ENCODE data around the gene PPIH. TPM values are rescaled to one million over a fixed set of nuclear protein-coding genes. Genes with fewer than 3 reads are reported as not detected.

The PPIH gene
- total and polyA plus RNA-seq, 10 donors: 34.2 to 72.3 (median 43.3) TPM

- H3K27me3 ChIP-seq (replicated peaks in 1 of 7): no peaks in the 10 kb centered on the region
- TF ChIP-seq POLR2A (IDR thresholded peaks at IDR 0.05) (no peak), POLR2AphosphoS5 (IDR thresholded peaks at IDR 0.05) (no peak)
- TF ChIP-seq, protein P1, sequence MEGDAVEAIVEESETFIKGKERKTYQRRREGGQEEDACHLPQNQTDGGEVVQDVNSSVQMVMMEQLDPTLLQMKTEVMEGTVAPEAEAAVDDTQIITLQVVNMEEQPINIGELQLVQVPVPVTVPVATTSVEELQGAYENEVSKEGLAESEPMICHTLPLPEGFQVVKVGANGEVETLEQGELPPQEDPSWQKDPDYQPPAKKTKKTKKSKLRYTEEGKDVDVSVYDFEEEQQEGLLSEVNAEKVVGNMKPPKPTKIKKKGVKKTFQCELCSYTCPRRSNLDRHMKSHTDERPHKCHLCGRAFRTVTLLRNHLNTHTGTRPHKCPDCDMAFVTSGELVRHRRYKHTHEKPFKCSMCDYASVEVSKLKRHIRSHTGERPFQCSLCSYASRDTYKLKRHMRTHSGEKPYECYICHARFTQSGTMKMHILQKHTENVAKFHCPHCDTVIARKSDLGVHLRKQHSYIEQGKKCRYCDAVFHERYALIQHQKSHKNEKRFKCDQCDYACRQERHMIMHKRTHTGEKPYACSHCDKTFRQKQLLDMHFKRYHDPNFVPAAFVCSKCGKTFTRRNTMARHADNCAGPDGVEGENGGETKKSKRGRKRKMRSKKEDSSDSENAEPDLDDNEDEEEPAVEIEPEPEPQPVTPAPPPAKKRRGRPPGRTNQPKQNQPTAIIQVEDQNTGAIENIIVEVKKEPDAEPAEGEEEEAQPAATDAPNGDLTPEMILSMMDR (IDR thresholded peaks at IDR 0.05 in 8 of 11, conservative IDR thresholded peaks at IDR 0.05 in 3 of 11): no peak
- no peaks in the 10 kb centered on the region for H3K9me3 ChIP-seq
- H3K4me3 ChIP-seq: no peak overlapping the region
- intact Hi-C loops (cut with DNase I; ENCODE audit: low total_unique reads): no loop called here
- H3K4me1 ChIP-seq: peaks cover 49 to 96% (median 85%) of the 10 kb centered on the region in 6 donors
- no peak for DNase-seq
- WGBS, 5 donors: 77 to 89% (median 83%) methylated on average over 1 of the region's 1 CpG
- H3K36me3 ChIP-seq: peaks cover 0 to 52% (median 13%) of the 10 kb centered on the region in 6 donors
- H3K27ac ChIP-seq: no peak overlapping the region
Observed at GRCh38 chr1:42690477-42691156, 32.4 kb downstream of the PPIH start.

DNA sequence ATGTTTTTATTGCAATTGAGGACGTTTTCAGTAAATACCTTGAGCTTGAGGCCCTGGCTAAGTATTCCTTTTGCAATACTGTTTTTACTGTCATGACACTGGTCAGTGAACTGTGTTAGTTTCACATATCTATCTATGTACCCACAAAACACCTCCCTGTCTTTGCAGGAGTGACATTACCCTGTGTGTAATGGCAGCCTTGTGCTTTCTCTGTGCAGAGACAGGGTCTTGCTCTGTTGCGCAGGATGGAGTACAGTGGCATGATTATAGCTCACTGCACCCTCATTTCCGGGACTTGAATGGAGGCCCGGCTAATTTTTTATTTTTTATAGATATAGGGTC is 32.9 kb downstream of the PPIH start:
- TF ChIP-seq, protein P1 (IDR thresholded peaks at IDR 0.05 in 8 of 11, conservative IDR thresholded peaks at IDR 0.05 in 3 of 11): no peak
- TF ChIP-seq POLR2AphosphoS5 (IDR thresholded peaks at IDR 0.05) (no peak), POLR2A (IDR thresholded peaks at IDR 0.05) (no peak)
- Histone ChIP-seq H3K4me3 (no peak overlapping the region), H3K36me3 (peaks cover 0 to 57% (median 17%) of the 10 kb centered on the region in 6 donors), H3K4me1 (peaks cover 44 to 91% (median 79%) of the 10 kb centered on the region in 6 donors), H3K27me3 (replicated peaks in 1 of 7) (no peaks in the 10 kb centered on the region), H3K9me3 (no peaks in the 10 kb centered on the region), H3K27ac (no peak overlapping the region)
- WGBS, 5 donors: 63 to 81% (median 76%) methylated on average over 4 of the region's 4 CpGs
- no peak for DNase-seq
- intact Hi-C loops (cut with DNase I; ENCODE audit: low total_unique reads): no loop called here

- intact Hi-C loops (cut with DNase I; ENCODE audit: low total_unique reads): no loop called here
- Histone ChIP-seq H3K4me1 (peaks cover 38 to 77% (median 66%) of the 10 kb centered on the region in 6 donors), H3K9me3 (no peaks in the 10 kb centered on the region), H3K27ac (no peak overlapping the region), H3K36me3 (peaks cover 3 to 64% (median 30%) of the 10 kb centered on the region in 6 donors), H3K4me3 (no peak overlapping the region), H3K27me3 (replicated peaks in 1 of 7) (no peaks in the 10 kb centered on the region)
- TF ChIP-seq POLR2AphosphoS5 (IDR thresholded peaks at IDR 0.05): no peak
- no peak for TF ChIP-seq POLR2A (IDR thresholded peaks at IDR 0.05)
- TF ChIP-seq, protein P1 (IDR thresholded peaks at IDR 0.05 in 8 of 11, conservative IDR thresholded peaks at IDR 0.05 in 3 of 11): no peak
- WGBS, 5 donors: 40 to 82% (median 65%) methylated on average over 5 of the region's 5 CpGs
- DNase-seq: no peak
Observed at GRCh38 chr1:42692461-42692860, 34.2 kb downstream of the PPIH start.

DNA sequence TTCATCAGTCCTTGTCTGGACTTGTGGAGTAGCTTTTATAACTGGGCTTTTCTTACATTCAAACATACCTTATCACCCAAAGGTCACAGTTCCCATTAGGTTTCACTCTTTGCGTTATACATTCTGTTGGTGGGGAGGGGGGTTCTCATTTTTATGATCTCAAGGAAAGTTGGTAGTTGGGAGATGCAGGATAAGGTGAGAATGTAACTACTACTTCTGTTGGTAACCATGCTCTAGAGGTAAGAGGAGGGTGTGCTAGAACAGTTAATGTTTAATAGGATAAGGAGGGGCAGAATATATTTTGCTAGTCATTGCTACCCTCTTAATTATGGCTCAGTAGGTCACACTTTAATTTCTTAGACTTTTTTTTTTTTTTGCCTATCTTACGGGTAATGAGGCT is 34.7 kb downstream of the PPIH start:
- intact Hi-C loops (cut with DNase I; ENCODE audit: low total_unique reads): no loop called here
- no peaks in the 10 kb centered on the region for H3K9me3 ChIP-seq
- H3K27me3 ChIP-seq (replicated peaks in 1 of 7): no peaks in the 10 kb centered on the region
- no peak for TF ChIP-seq POLR2AphosphoS5 (IDR thresholded peaks at IDR 0.05)
- no peak for TF ChIP-seq POLR2A (IDR thresholded peaks at IDR 0.05)
- TF ChIP-seq, protein P1 (IDR thresholded peaks at IDR 0.05 in 8 of 11, conservative IDR thresholded peaks at IDR 0.05 in 3 of 11): no peak
- H3K4me3 ChIP-seq: no peak overlapping the region
- no peak for DNase-seq
- H3K4me1 ChIP-seq: peaks cover 34 to 73% (median 62%) of the 10 kb centered on the region in 6 donors
- 86 to 92% (median 90%) methylated on average over 2 of the region's 2 CpGs for WGBS, 5 donors
- no peak overlapping the region for H3K27ac ChIP-seq
- H3K36me3 ChIP-seq: peaks cover 7 to 64% (median 34%) of the 10 kb centered on the region in 6 donors

Data from spleen (tissue), 11 donors.